Body of pancreas (tissue), 4 donors: ENCODE data around the gene LEP.

ENCODE experiments used
- CTCF ChIP-seq, 7 experiments: fragments of 450-650 bp in 4 of 7; fragments of 200-600 bp in 3 of 7; sonication (generic) in 3 of 7; IDR thresholded peaks; one replicate each; pipeline ENCODE4 v1.5.1; 2016 to 2019; ENCODE audit warnings: antibody characterized with exemption in 7 of 7
- POLR2A ChIP-seq, 3 donors: fragments of 450-650 bp; IDR thresholded peaks; one replicate each; pipeline ENCODE4 v1.6.1; 2016; ENCODE audit warnings: antibody characterized with exemption in 3 of 3, mild to moderate bottlenecking in 2 of 3

- TF ChIP-seq CTCF (IDR thresholded peaks at IDR 0.05) = no peak
- TF ChIP-seq POLR2A (IDR thresholded peaks at IDR 0.05) = no peak
Measured at GRCh38 chr7:128278366-128278765, 37.3 kb downstream of the LEP start.
